GM12878 (cell line): ENCODE measurements around the gene DNAI4.

Source experiments
- ATF7 ChIP-seq: fragments of 450-650 bp; IDR thresholded peaks from 2 replicates; pipeline ENCODE4 v1.6.1; 2016; ENCODE audit warnings: low read depth, mild to moderate bottlenecking
- CBFB ChIP-seq: IDR thresholded peaks from 2 replicates; pipeline ENCODE4 v1.6.1; 2016; ENCODE audit warnings: antibody characterized with exemption, low read depth
- CBX5 ChIP-seq: sonication (generic); IDR thresholded peaks from 2 replicates; pipeline ENCODE4 v1.6.1; 2016; ENCODE audit warnings: low read depth, moderate library complexity, mild to moderate bottlenecking, inconsistent platforms
- POLR2A ChIP-seq: IDR thresholded peaks from 2 replicates; pipeline ENCODE4 v1.6.1; 2011; ENCODE audit warnings: low read depth, mild to moderate bottlenecking, low read length
- SIN3A ChIP-seq: IDR thresholded peaks from 2 replicates; pipeline ENCODE4 v1.6.1; 2012; ENCODE audit warnings: low read depth, low read length, improper control_type of control experiment
- SMC3 ChIP-seq: IDR thresholded peaks from 2 replicates; pipeline ENCODE4 v1.6.1; 2011; ENCODE audit warnings: low read length, improper control_type of control experiment, borderline replicate concordance
- STAT1 ChIP-seq: fragments of 450-650 bp; conservative IDR thresholded peaks from 2 replicates; pipeline ENCODE4 v1.6.1; 2014; ENCODE audit warnings: antibody characterized with exemption, mild to moderate bottlenecking
- SUZ12 ChIP-seq: fragments of 200-600 bp; sonication (generic); IDR thresholded peaks from one replicate; pipeline ENCODE4 v1.6.1; 2018; ENCODE audit warnings: antibody characterized with exemption, mild to moderate bottlenecking; ENCODE audit not compliant: unreplicated experiment
- TF ChIP-seq, protein P1 (sequence below), 3 experiments: IDR thresholded peaks in 2 of 3; conservative IDR thresholded peaks in 1 of 3; 2 replicates each; pipeline ENCODE4 v1.5.1; 2011; ENCODE audit warnings: low read depth in 3 of 3, low read length in 3 of 3, mild to moderate bottlenecking in 3 of 3, control low read depth in 2 of 3, moderate library complexity in 2 of 3, inconsistent platforms in 1 of 3, mixed read lengths in 1 of 3; ENCODE audit not compliant: control insufficient read depth in 2 of 3, insufficient read depth in 1 of 3; ENCODE audit errors: extremely low read depth in 1 of 3
- TF ChIP-seq, protein P2 (sequence below): IDR thresholded peaks from 2 replicates; pipeline ENCODE4 v1.6.1; 2011; ENCODE audit warnings: low read depth, low read length, improper control_type of control experiment, borderline replicate concordance
- TF ChIP-seq, protein P3 (sequence below): fragments of 450-650 bp; formaldehyde crosslinking; IDR thresholded peaks from 2 replicates; pipeline ENCODE4 v1.4.0; 2020; ENCODE audit warnings: mild to moderate bottlenecking, moderate library complexity

DNA sequence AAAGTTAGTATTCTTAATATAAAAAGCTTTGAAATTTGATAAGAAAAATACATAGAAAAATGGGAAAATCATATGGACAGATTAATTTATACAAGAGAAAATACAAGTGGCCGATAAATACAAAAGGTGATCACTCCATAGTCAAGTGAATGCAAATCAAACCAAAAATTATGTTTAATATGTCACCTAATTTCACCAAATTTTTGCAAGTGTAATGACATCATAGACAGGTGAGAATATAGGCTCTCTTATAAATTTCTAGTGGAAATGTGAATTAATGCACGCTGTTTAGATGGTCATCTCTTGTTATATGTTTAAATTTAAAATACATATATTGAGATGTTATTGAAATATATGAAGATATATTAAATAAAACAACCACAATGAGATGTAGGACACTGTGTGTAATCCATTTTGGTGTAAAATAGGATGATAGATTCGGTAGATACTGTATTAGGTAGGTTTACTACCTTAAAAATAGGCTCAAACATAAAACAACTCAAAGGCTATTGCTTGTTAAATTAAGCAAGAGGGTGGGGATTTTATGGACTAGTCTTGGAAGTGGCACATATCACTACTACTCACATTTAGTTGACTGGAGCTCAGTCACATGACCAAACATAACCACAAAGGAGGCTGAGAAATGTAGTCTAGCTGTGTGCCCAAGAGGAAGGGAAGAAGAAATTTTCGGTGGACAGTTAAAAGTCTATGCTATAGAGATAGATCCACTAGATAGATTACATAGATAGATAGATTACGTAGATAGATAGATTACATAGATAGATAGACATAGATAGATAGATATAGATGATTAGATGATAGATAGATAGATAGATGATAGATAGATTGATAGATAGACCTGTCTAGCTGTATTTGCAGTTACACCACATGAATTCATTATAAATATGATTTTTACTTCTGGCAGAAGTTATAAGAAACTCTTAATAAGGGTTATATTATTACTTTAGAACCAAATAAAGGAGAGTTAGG lies 132.7 kb downstream of the DNAI4 start:
- TF ChIP-seq, protein P1, sequence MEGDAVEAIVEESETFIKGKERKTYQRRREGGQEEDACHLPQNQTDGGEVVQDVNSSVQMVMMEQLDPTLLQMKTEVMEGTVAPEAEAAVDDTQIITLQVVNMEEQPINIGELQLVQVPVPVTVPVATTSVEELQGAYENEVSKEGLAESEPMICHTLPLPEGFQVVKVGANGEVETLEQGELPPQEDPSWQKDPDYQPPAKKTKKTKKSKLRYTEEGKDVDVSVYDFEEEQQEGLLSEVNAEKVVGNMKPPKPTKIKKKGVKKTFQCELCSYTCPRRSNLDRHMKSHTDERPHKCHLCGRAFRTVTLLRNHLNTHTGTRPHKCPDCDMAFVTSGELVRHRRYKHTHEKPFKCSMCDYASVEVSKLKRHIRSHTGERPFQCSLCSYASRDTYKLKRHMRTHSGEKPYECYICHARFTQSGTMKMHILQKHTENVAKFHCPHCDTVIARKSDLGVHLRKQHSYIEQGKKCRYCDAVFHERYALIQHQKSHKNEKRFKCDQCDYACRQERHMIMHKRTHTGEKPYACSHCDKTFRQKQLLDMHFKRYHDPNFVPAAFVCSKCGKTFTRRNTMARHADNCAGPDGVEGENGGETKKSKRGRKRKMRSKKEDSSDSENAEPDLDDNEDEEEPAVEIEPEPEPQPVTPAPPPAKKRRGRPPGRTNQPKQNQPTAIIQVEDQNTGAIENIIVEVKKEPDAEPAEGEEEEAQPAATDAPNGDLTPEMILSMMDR (IDR thresholded peaks at IDR 0.05 in 2 of 3, conservative IDR thresholded peaks at IDR 0.05 in 1 of 3; ENCODE audit: control insufficient read depth in 2 of 3, extremely low read depth in 1 of 3, insufficient read depth in 1 of 3, low read depth in 3 of 3, low read length in 3 of 3) = no peak
- TF ChIP-seq CBFB (no peak), POLR2A (no peak), SUZ12 (no peak), SMC3 (no peak), CBX5 (no peak), STAT1 (no peak), SIN3A (no peak), ATF7 (no peak)
- TF ChIP-seq, protein P2, sequence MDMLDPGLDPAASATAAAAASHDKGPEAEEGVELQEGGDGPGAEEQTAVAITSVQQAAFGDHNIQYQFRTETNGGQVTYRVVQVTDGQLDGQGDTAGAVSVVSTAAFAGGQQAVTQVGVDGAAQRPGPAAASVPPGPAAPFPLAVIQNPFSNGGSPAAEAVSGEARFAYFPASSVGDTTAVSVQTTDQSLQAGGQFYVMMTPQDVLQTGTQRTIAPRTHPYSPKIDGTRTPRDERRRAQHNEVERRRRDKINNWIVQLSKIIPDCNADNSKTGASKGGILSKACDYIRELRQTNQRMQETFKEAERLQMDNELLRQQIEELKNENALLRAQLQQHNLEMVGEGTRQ = no peak
- TF ChIP-seq, protein P3, sequence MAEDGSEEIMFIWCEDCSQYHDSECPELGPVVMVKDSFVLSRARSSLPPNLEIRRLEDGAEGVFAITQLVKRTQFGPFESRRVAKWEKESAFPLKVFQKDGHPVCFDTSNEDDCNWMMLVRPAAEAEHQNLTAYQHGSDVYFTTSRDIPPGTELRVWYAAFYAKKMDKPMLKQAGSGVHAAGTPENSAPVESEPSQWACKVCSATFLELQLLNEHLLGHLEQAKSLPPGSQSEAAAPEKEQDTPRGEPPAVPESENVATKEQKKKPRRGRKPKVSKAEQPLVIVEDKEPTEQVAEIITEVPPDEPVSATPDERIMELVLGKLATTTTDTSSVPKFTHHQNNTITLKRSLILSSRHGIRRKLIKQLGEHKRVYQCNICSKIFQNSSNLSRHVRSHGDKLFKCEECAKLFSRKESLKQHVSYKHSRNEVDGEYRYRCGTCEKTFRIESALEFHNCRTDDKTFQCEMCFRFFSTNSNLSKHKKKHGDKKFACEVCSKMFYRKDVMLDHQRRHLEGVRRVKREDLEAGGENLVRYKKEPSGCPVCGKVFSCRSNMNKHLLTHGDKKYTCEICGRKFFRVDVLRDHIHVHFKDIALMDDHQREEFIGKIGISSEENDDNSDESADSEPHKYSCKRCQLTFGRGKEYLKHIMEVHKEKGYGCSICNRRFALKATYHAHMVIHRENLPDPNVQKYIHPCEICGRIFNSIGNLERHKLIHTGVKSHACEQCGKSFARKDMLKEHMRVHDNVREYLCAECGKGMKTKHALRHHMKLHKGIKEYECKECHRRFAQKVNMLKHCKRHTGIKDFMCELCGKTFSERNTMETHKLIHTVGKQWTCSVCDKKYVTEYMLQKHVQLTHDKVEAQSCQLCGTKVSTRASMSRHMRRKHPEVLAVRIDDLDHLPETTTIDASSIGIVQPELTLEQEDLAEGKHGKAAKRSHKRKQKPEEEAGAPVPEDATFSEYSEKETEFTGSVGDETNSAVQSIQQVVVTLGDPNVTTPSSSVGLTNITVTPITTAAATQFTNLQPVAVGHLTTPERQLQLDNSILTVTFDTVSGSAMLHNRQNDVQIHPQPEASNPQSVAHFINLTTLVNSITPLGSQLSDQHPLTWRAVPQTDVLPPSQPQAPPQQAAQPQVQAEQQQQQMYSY = no peak
